Measurements from ENCODE around the gene FMNL3. TPM values are rescaled to one million over a fixed set of nuclear protein-coding genes. Genes with fewer than 3 reads are reported as not detected.

Gene FMNL3
- total and polyA plus RNA-seq, 2 of the 13 experiments (the other 11 are each of a cell fraction or from before 2014, with no cell fraction given) = 0.44 to 1.1 TPM

GRCh38 chr12:49740930-49741881 is 34.0 kb upstream of the FMNL3 start, which contains the start of gene TMBIM6 (continued):
- TF ChIP-seq ZBTB40 (IDR thresholded peaks at IDR 0.05) (peak; percentile 75), ZBTB40 (CRISPR knock-in tag; IDR thresholded peaks at IDR 0.05) (no peak; the same call in 1 of the 2 replicates), ZNF264 (CRISPR knock-in tag; IDR thresholded peaks at IDR 0.05) (0 out of 2 replicates have a peak, but pooled peaks have one; percentile 44), NCOR1 (IDR thresholded peaks at IDR 0.05; ENCODE audit: borderline replicate concordance, low read length) (peak; percentile 56; the same call in 1 of the 2 replicates), ERF (CRISPR knock-in tag; IDR thresholded peaks at IDR 0.05) (peak; percentile 73), NR2F1 (CRISPR knock-in tag; IDR thresholded peaks at IDR 0.05) (0 out of 4 replicates have a peak, but pooled peaks of 1 of the 2 experiments have one; percentile 36), KAT8 (CRISPR knock-in tag; IDR thresholded peaks at IDR 0.05) (peak; percentile 93), FOXK1 (CRISPR knock-in tag; IDR thresholded peaks at IDR 0.05; ENCODE audit: borderline replicate concordance, low read depth) (peak; percentile 90), ZBTB49 (CRISPR knock-in tag; IDR thresholded peaks at IDR 0.05; ENCODE audit: borderline replicate concordance) (no peak), ZNF382 (CRISPR knock-in tag; IDR thresholded peaks at IDR 0.05; ENCODE audit: borderline replicate concordance) (no peak), ZBTB43 (CRISPR knock-in tag; conservative IDR thresholded peaks at IDR 0.05) (peak; percentile 46; the same call in 1 of the 2 replicates), CBFB (CRISPR knock-in tag; IDR thresholded peaks at IDR 0.05) (peak; percentile 46; the same call in 1 of the 2 replicates), DR1 (CRISPR knock-in tag; IDR thresholded peaks at IDR 0.05) (peak; percentile 98), KLF6 (CRISPR knock-in tag; IDR thresholded peaks at IDR 0.05) (peak; percentile 91), ZNF577 (CRISPR knock-in tag; IDR thresholded peaks at IDR 0.05; ENCODE audit: borderline replicate concordance, low read depth) (no peak)
